Activated B cell treated with CpG ODN at 0.5 μM for 24 hours (primary cell): ENCODE results near the gene TAS2R16. TPM values are rescaled to one million over a fixed set of nuclear protein-coding genes. Genes with fewer than 3 reads are reported as not detected.

Source experiments
- ATAC-seq: fragments of 200-7000 bp; cut with Tn5 transposase; one replicate; pipeline ENCODE4 v1.10.0; 2021; ENCODE audit warnings: low read depth, mild to moderate bottlenecking, moderate library complexity
- CTCF ChIA-PET: fragments of 350-600 bp; sonication (Branson Sonifier 250); formaldehyde crosslinking; loops from one replicate; lab custom pipeline; 2021; ENCODE audit warnings: antibody characterized with exemption; lab: Charles Lee
- POLR2A ChIA-PET: fragments of 350-600 bp; sonication (Branson Sonifier 250); formaldehyde crosslinking; loops from one replicate; lab custom pipeline; 2021; ENCODE audit warnings: antibody characterized with exemption; lab: Charles Lee
- DNase-seq: peaks from one replicate; pipeline ENCODE4 v3.0.0; 2022
- H3K27ac Mint-ChIP-seq: one replicate; pipeline ENCODE4 v1.8.0; 2020; ENCODE audit warnings: mixed read lengths
- H3K27me3 Mint-ChIP-seq: one replicate; pipeline ENCODE4 v1.8.0; 2021; ENCODE audit warnings: mixed read lengths
- H3K36me3 Mint-ChIP-seq: one replicate; pipeline ENCODE4 v1.8.0; 2021; ENCODE audit warnings: low read depth, mixed read lengths
- H3K4me1 Mint-ChIP-seq: one replicate; pipeline ENCODE4 v1.8.0; 2021; ENCODE audit warnings: mixed read lengths
- H3K4me3 Mint-ChIP-seq: one replicate; pipeline ENCODE4 v1.8.0; 2020; ENCODE audit warnings: mild to moderate bottlenecking, mixed read lengths
- H3K9me3 Mint-ChIP-seq: one replicate; pipeline ENCODE4 v1.8.0; 2020; ENCODE audit warnings: mixed read lengths
- CTCF ChIP-seq: fragments of 200-600 bp; IDR thresholded peaks from one replicate; pipeline ENCODE4 v1.8.0; 2022; ENCODE audit warnings: antibody characterized with exemption, mild to moderate bottlenecking
- intact Hi-C: fragments of 100-400 bp; cut with micrococcal nuclease; formaldehyde crosslinking; loops from one replicate; pipeline ENCODE4 v1.15.1; 2024
- total RNA-seq: library from RNA; stranded (reverse); gene quantifications from 2 replicates; pipeline ENCODE4 v1.2.3, GENCODE V29; 2022

The TAS2R16 gene
- total RNA-seq, 1 donor from 2014 or later, result not detected

GRCh38 chr7:123030631-123031030 is 35.1 kb upstream of the TAS2R16 start:
- TF ChIP-seq CTCF, result no peak
- Mint-ChIP-seq H3K4me3 (no peak overlapping the region), H3K9me3 (peaks cover 14% of the 10 kb centered on the region)

GRCh38 chr7:123028339-123028738 is 32.8 kb upstream of the TAS2R16 start:
- Mint-ChIP-seq H3K9me3 (peaks cover 7% of the 10 kb centered on the region), H3K4me3 (no peak overlapping the region), H3K4me1 (no peaks in the 10 kb centered on the region), H3K27me3 (no peaks in the 10 kb centered on the region), H3K27ac (no peak overlapping the region), H3K36me3 (no peaks in the 10 kb centered on the region)
- ChIA-PET POLR2A (no interaction called here), CTCF (no interaction called here)
- TF ChIP-seq CTCF, result no peak
- no peak for DNase-seq
- intact Hi-C loops, result no loop called here
- no peak for ATAC-seq

More at GRCh38 chr7:123030631-123031030, 35.1 kb upstream of the TAS2R16 start:
- CTCF ChIA-PET, result no interaction called here
- Mint-ChIP-seq H3K36me3 (no peaks in the 10 kb centered on the region), H3K27me3 (no peaks in the 10 kb centered on the region), H3K27ac (no peak overlapping the region), H3K4me1 (no peaks in the 10 kb centered on the region)
- POLR2A ChIA-PET, result no interaction called here
- ATAC-seq, result no peak
- intact Hi-C loops, result no loop called here
- DNase-seq, result no peak

GRCh38 chr7:123026251-123026650 is 30.8 kb upstream of the TAS2R16 start:
- POLR2A ChIA-PET, result no interaction called here
- DNase-seq (no peak), ATAC-seq (no peak)
- intact Hi-C loops, result no loop called here
- Mint-ChIP-seq H3K27ac (no peak overlapping the region), H3K4me1 (no peaks in the 10 kb centered on the region), H3K36me3 (no peaks in the 10 kb centered on the region), H3K9me3 (peaks cover 6% of the 10 kb centered on the region), H3K27me3 (no peaks in the 10 kb centered on the region), H3K4me3 (no peak overlapping the region)
- CTCF ChIA-PET, result no interaction called here
- no peak for TF ChIP-seq CTCF

- no peaks in the 10 kb centered on the region for H3K36me3 Mint-ChIP-seq
Measured at GRCh38 chr7:123024989-123025758, 29.7 kb upstream of the TAS2R16 start.

GRCh38 chr7:123023126-123023525 is 27.6 kb upstream of the TAS2R16 start:
- ChIA-PET CTCF (no interaction called here), POLR2A (no interaction called here)
- H3K9me3 Mint-ChIP-seq, result peaks cover 8% of the 10 kb centered on the region
- H3K27me3 Mint-ChIP-seq, result no peaks in the 10 kb centered on the region
- intact Hi-C loops, result no loop called here
- no peak overlapping the region for H3K4me3 Mint-ChIP-seq
- no peaks in the 10 kb centered on the region for H3K36me3 Mint-ChIP-seq
- ATAC-seq (no peak), DNase-seq (no peak)
- no peak overlapping the region for H3K27ac Mint-ChIP-seq
- no peak for TF ChIP-seq CTCF
- no peaks in the 10 kb centered on the region for H3K4me1 Mint-ChIP-seq

More at GRCh38 chr7:123024989-123025758, 29.7 kb upstream of the TAS2R16 start:
- Mint-ChIP-seq H3K27me3 (no peaks in the 10 kb centered on the region), H3K27ac (no peak overlapping the region), H3K4me1 (no peaks in the 10 kb centered on the region), H3K9me3 (peaks cover 8% of the 10 kb centered on the region), H3K4me3 (no peak overlapping the region)
- TF ChIP-seq CTCF, result no peak
- POLR2A ChIA-PET, result no interaction called here
- ATAC-seq, result no peak
- intact Hi-C loops, result no loop called here
- CTCF ChIA-PET, result no interaction called here
- DNase-seq, result no peak
